Measurements from ENCODE around the gene MAST2. TPM values are rescaled to one million over a fixed set of nuclear protein-coding genes. Genes with fewer than 3 reads are reported as not detected.
"Not testable (repeated sequence)": the region's sequence is repeated elsewhere in the genome, so short reads cannot be mapped to it uniquely, and the experiment has no call there.

Gene MAST2
- total RNA-seq, 2 experiments from 2014 or later = 25.7 to 27.9 TPM

GRCh38 chr1:45793942-45794604, 9.3 kb upstream of the MAST2 start:
- ChIA-PET POLR2A (no interaction called here), CTCF (no interaction called here)
- no peaks in the 10 kb centered on the region for H3K36me3 Mint-ChIP-seq (ENCODE audit: low read depth)
- DNase-seq (no peak), ATAC-seq (no peak)
- no peaks in the 10 kb centered on the region for H3K9me3 Mint-ChIP-seq (ENCODE audit: insufficient read depth)
- peaks cover 26% of the 10 kb centered on the region for H3K27me3 Mint-ChIP-seq (ENCODE audit: low read depth)
- no peak overlapping the region for H3K27ac Mint-ChIP-seq
- no peaks in the 10 kb centered on the region for H3K4me1 Mint-ChIP-seq (ENCODE audit: low read depth)
- no peak overlapping the region for H3K4me3 Mint-ChIP-seq

- no peak overlapping the region for H3K27ac Mint-ChIP-seq
- ChIA-PET CTCF (no interaction called here), POLR2A (interaction anchor here (0.6 kb wide), 1 partner anchor 410 kb away, joined by 3 read pairs; no protein-coding TSS in a partner anchor)
- ATAC-seq = no peak
- H3K36me3 Mint-ChIP-seq (ENCODE audit: low read depth) = no peaks in the 10 kb centered on the region
- no peak for DNase-seq
- no peaks in the 10 kb centered on the region for H3K9me3 Mint-ChIP-seq (ENCODE audit: insufficient read depth)
- peaks cover 20% of the 10 kb centered on the region for H3K27me3 Mint-ChIP-seq (ENCODE audit: low read depth)
- no peaks in the 10 kb centered on the region for H3K4me1 Mint-ChIP-seq (ENCODE audit: low read depth)
- no peak overlapping the region for H3K4me3 Mint-ChIP-seq
These were observed 7.0 kb upstream of the MAST2 start for GRCh38 chr1:45796381-45796780.

- Mint-ChIP-seq H3K27ac (no peak overlapping the region), H3K4me1 (ENCODE audit: low read depth) (peaks cover 1% of the 10 kb centered on the region), H3K9me3 (ENCODE audit: insufficient read depth) (no peaks in the 10 kb centered on the region), H3K27me3 (ENCODE audit: low read depth) (peaks cover 20% of the 10 kb centered on the region), H3K36me3 (ENCODE audit: low read depth) (no peaks in the 10 kb centered on the region), H3K4me3 (no peak overlapping the region)
- ChIA-PET CTCF (no interaction called here), POLR2A (interaction anchor here (0.6 to 0.7 kb wide), 2 partner anchors 30 to 409 kb away, joined by 3 read pairs; no protein-coding TSS in a partner anchor)
- ATAC-seq (no peak), DNase-seq (no peak)
These were observed 6.5 kb upstream of the MAST2 start for GRCh38 chr1:45796946-45797345.

- ChIA-PET CTCF (interaction anchor here (0.6 kb wide), 1 partner anchor 42 kb away, joined by 4 read pairs; no protein-coding TSS in a partner anchor), POLR2A (interaction anchor here (0.6 kb wide), 1 partner anchor 124 kb away, joined by 3 read pairs; no protein-coding TSS in a partner anchor)
- peaks cover 3% of the 10 kb centered on the region for H3K27me3 Mint-ChIP-seq (ENCODE audit: low read depth)
- peaks cover 31% of the 10 kb centered on the region for H3K4me1 Mint-ChIP-seq (ENCODE audit: low read depth)
- H3K27ac Mint-ChIP-seq = no peak overlapping the region
- H3K36me3 Mint-ChIP-seq (ENCODE audit: low read depth) = peaks cover 10% of the 10 kb centered on the region
- no peak for DNase-seq
- no peaks in the 10 kb centered on the region for H3K9me3 Mint-ChIP-seq (ENCODE audit: insufficient read depth)
- no peak overlapping the region for H3K4me3 Mint-ChIP-seq
- ATAC-seq = no peak
These were observed 2.5 kb upstream of the MAST2 start for GRCh38 chr1:45800899-45801298.

- peaks cover 21% of the 10 kb centered on the region for H3K36me3 Mint-ChIP-seq (ENCODE audit: low read depth)
- peaks cover 33% of the 10 kb centered on the region for H3K4me1 Mint-ChIP-seq (ENCODE audit: low read depth)
- ChIA-PET CTCF (no interaction called here), POLR2A (interaction anchor here (2.5 kb wide), 1 partner anchor 116 kb away, joined by 12 read pairs; the partner anchor contains the start of gene GPBP1L1)
- peak overlapping the region; percentile 78 for H3K4me3 Mint-ChIP-seq
- ATAC-seq (peak; percentile 29), DNase-seq (peak; percentile 42)
- H3K27ac Mint-ChIP-seq = peak overlapping the region; percentile 85
- H3K27me3 Mint-ChIP-seq (ENCODE audit: low read depth) = no peaks in the 10 kb centered on the region
- H3K9me3 Mint-ChIP-seq (ENCODE audit: insufficient read depth) = no peaks in the 10 kb centered on the region
These were observed 791 bp upstream of the MAST2 start for GRCh38 chr1:45802343-45803298.

- peak overlapping the region; percentile 70 for H3K27ac Mint-ChIP-seq
- peaks cover 25% of the 10 kb centered on the region for H3K36me3 Mint-ChIP-seq (ENCODE audit: low read depth)
- H3K4me1 Mint-ChIP-seq (ENCODE audit: low read depth) = peaks cover 33% of the 10 kb centered on the region
- H3K9me3 Mint-ChIP-seq (ENCODE audit: insufficient read depth); H3K27me3 Mint-ChIP-seq (ENCODE audit: low read depth): not testable (repeated sequence)
- CTCF ChIA-PET = interaction anchor here (1.0 kb wide), 1 partner anchor 39 kb away, joined by 3 read pairs; no protein-coding TSS in a partner anchor
- peak; percentile 36 for ATAC-seq
- DNase-seq = peak; percentile 29
- POLR2A ChIA-PET = interaction anchor here (0.5 to 2.5 kb wide), 3 partner anchors 58 to 471 kb away, joined by 3 to 12 read pairs (median 3); partner anchors contain the start of gene GPBP1L1
- peak overlapping the region; percentile 88 for H3K4me3 Mint-ChIP-seq
These were observed 613 bp downstream of the MAST2 start for GRCh38 chr1:45803781-45804668.

- H3K4me3 Mint-ChIP-seq = peak overlapping the region; percentile 88
- DNase-seq (no peak), ATAC-seq (no peak)
- H3K36me3 Mint-ChIP-seq (ENCODE audit: low read depth) = peaks cover 25% of the 10 kb centered on the region
- H3K9me3 Mint-ChIP-seq (ENCODE audit: insufficient read depth) = no peaks in the 10 kb centered on the region
- CTCF ChIA-PET = no interaction called here
- H3K27ac Mint-ChIP-seq = no peak overlapping the region
- POLR2A ChIA-PET = interaction anchor here (1.0 to 2.5 kb wide), 2 partner anchors 57 to 118 kb away, joined by 3 to 12 read pairs; partner anchors contain the start of gene GPBP1L1
- H3K27me3 Mint-ChIP-seq (ENCODE audit: low read depth) = no peaks in the 10 kb centered on the region
- H3K4me1 Mint-ChIP-seq (ENCODE audit: low read depth) = peaks cover 33% of the 10 kb centered on the region
These were observed 1.2 kb downstream of the MAST2 start for GRCh38 chr1:45804669-45804969.

GRCh38 chr1:45806129-45806528, 2.7 kb downstream of the MAST2 start:
- ChIA-PET POLR2A (no interaction called here), CTCF (interaction anchor here (1.3 kb wide), 1 partner anchor 8 kb away, joined by 4 read pairs; no protein-coding TSS in a partner anchor)
- Mint-ChIP-seq H3K9me3 (ENCODE audit: insufficient read depth) (no peaks in the 10 kb centered on the region), H3K27ac (no peak overlapping the region), H3K4me3 (no peak overlapping the region), H3K27me3 (ENCODE audit: low read depth) (no peaks in the 10 kb centered on the region), H3K36me3 (ENCODE audit: low read depth) (peaks cover 27% of the 10 kb centered on the region), H3K4me1 (ENCODE audit: low read depth) (peaks cover 33% of the 10 kb centered on the region)
- ATAC-seq (no peak), DNase-seq (no peak)

- ATAC-seq = no peak
These were observed 6.3 kb downstream of the MAST2 start for GRCh38 chr1:45809761-45810160.

GRCh38 chr1:45814776-45815175, 11.4 kb downstream of the MAST2 start:
- Mint-ChIP-seq H3K27ac (no peak overlapping the region), H3K36me3 (ENCODE audit: low read depth) (peaks cover 29% of the 10 kb centered on the region), H3K9me3 (ENCODE audit: insufficient read depth) (peaks cover 6% of the 10 kb centered on the region), H3K4me3 (no peak overlapping the region), H3K27me3 (ENCODE audit: low read depth) (no peaks in the 10 kb centered on the region), H3K4me1 (ENCODE audit: low read depth) (no peaks in the 10 kb centered on the region)
- ChIA-PET CTCF (interaction anchor here (1.6 kb wide), 1 partner anchor 9 kb away, joined by 4 read pairs; no protein-coding TSS in a partner anchor), POLR2A (interaction anchor here (0.6 kb wide), 1 partner anchor 77 kb away, joined by 6 read pairs; no protein-coding TSS in a partner anchor)
- DNase-seq (no peak), ATAC-seq (no peak)

More at GRCh38 chr1:45809761-45810160, 6.3 kb downstream of the MAST2 start:
- Mint-ChIP-seq H3K4me1 (ENCODE audit: low read depth) (peaks cover 12% of the 10 kb centered on the region), H3K36me3 (ENCODE audit: low read depth) (peaks cover 33% of the 10 kb centered on the region), H3K27ac (no peak overlapping the region), H3K9me3 (ENCODE audit: insufficient read depth) (no peaks in the 10 kb centered on the region), H3K27me3 (ENCODE audit: low read depth) (no peaks in the 10 kb centered on the region), H3K4me3 (no peak overlapping the region)
- CTCF ChIA-PET = interaction anchor here (1.2 kb wide), 1 partner anchor 123 kb away, joined by 4 read pairs; the partner anchor contains the start of gene GPBP1L1
- POLR2A ChIA-PET = no interaction called here
- no peak for DNase-seq
